NCI-H345 (cell line): ENCODE data around the gene ITPR1.

Experiments used
- DNase-seq: peaks from one replicate; lab custom pipeline; 2025; lab: John Stamatoyannopoulos, UW

ITPR1 gene

GRCh38 chr3:4814305-4814903, 321.3 kb downstream of the ITPR1 start:
- no peak for DNase-seq

GRCh38 chr3:4814904-4815574, 321.9 kb downstream of the ITPR1 start:
- DNase-seq: no peak

GRCh38 chr3:4816306-4816705, 323.2 kb downstream of the ITPR1 start:
- DNase-seq: no peak

- no peak for DNase-seq
Observed at GRCh38 chr3:4816718-4817117, 323.6 kb downstream of the ITPR1 start.

- no peak for DNase-seq
Observed at GRCh38 chr3:4817128-4817527, 324.0 kb downstream of the ITPR1 start.

- no peak for DNase-seq
Observed at GRCh38 chr3:4818164-4818563, 325.0 kb downstream of the ITPR1 start.

GRCh38 chr3:4818986-4819693, 326.0 kb downstream of the ITPR1 start:
- DNase-seq: no peak

GRCh38 chr3:4819746-4820145, 326.6 kb downstream of the ITPR1 start:
- no peak for DNase-seq

- no peak for DNase-seq
Observed at GRCh38 chr3:4820296-4821121, 327.4 kb downstream of the ITPR1 start.

GRCh38 chr3:4821338-4821737, 328.2 kb downstream of the ITPR1 start:
- no peak for DNase-seq

GRCh38 chr3:4821975-4822374, 328.8 kb downstream of the ITPR1 start:
- DNase-seq: no peak

- no peak for DNase-seq
Observed at GRCh38 chr3:4822568-4822967, 329.4 kb downstream of the ITPR1 start.

- no peak for DNase-seq
Observed at GRCh38 chr3:4823385-4823784, 330.2 kb downstream of the ITPR1 start.

- DNase-seq: no peak
Observed at GRCh38 chr3:4823986-4824925, 331.1 kb downstream of the ITPR1 start.

- no peak for DNase-seq
Observed at GRCh38 chr3:4824926-4825325, 331.8 kb downstream of the ITPR1 start.

- no peak for DNase-seq
Observed at GRCh38 chr3:4825436-4826236, 332.5 kb downstream of the ITPR1 start.

GRCh38 chr3:4826237-4827100, 333.3 kb downstream of the ITPR1 start:
- DNase-seq: no peak

- DNase-seq: no peak
Observed at GRCh38 chr3:4827767-4828166, 334.6 kb downstream of the ITPR1 start.

- DNase-seq: no peak
Observed at GRCh38 chr3:4828279-4829030, 335.3 kb downstream of the ITPR1 start.
